Prostate gland (tissue), 2 donors: Measurements from ENCODE around the gene CTAG1A. TPM values are rescaled to one million over a fixed set of nuclear protein-coding genes. Genes with fewer than 3 reads are reported as not detected.
"Not testable (repeated sequence)": the region's sequence is repeated elsewhere in the genome, so short reads cannot be mapped to it uniquely, and the experiment has no call there.

ENCODE experiments used
- DNase-seq: peaks from one replicate; pipeline ENCODE4 v3.0.0-alpha.2; 2019; ENCODE audit warnings: low spot score
- H3K27ac ChIP-seq, 2 donors: fragments of 200-600 bp; sonication (generic); 2 replicates each; pipeline ENCODE4 v1.5.1; 2017 to 2019
- H3K27me3 ChIP-seq: fragments of 200-600 bp; sonication (generic); replicated peaks from 2 replicates; pipeline ENCODE4 v1.5.1; 2019; ENCODE audit not compliant: insufficient read depth
- H3K36me3 ChIP-seq, 2 donors: fragments of 200-600 bp; sonication (generic); 1 replicate in 1 of 2; 2 replicates in 1 of 2; pipeline versions ENCODE4 v1.5.1 to v1.8.1; 2017 to 2019
- H3K4me1 ChIP-seq: fragments of 200-600 bp; sonication (generic); replicated peaks from 2 replicates; pipeline ENCODE4 v1.5.1; 2019
- H3K4me3 ChIP-seq, 2 donors: fragments of 200-600 bp; sonication (generic); 2 replicates each; pipeline ENCODE4 v1.5.1; 2017 to 2019
- H3K9me3 ChIP-seq: fragments of 200-600 bp; sonication (generic); 2 replicates; pipeline ENCODE4 v1.5.1; 2017
- CTCF ChIP-seq, 4 experiments: fragments of 200-600 bp in 2 of 4; fragments of 450-650 bp in 2 of 4; sonication (generic) in 2 of 4; IDR thresholded peaks; 1 replicate in 3 of 4; 2 replicates in 1 of 4; pipeline ENCODE4 v1.5.1; 2016 to 2019; ENCODE audit warnings: antibody characterized with exemption in 4 of 4, mild to moderate bottlenecking in 2 of 4, moderate library complexity in 2 of 4
- POLR2A ChIP-seq: fragments of 450-650 bp; IDR thresholded peaks from one replicate; pipeline ENCODE4 v1.6.1; 2016; ENCODE audit warnings: antibody characterized with exemption, mild to moderate bottlenecking
- POLR2AphosphoS5 ChIP-seq: sonication (generic); formaldehyde crosslinking; IDR thresholded peaks from one replicate; pipeline ENCODE4 v1.6.1; 2017; ENCODE audit warnings: antibody characterized with exemption
- WGBS: methylation state at CpG from one replicate; pipeline ENCODE4 v1.1.5; 2018; 5-methylcytosine and 5-hydroxymethylcytosine counted together
- intact Hi-C: fragments of 100-400 bp; cut with DNase I; formaldehyde crosslinking; loops from one replicate; pipeline ENCODE4 v1.14.2; 2022
- total RNA-seq, 2 donors: library from RNA; depleted of rRNA; stranded (reverse); fragments of >200 nt; gene quantifications; one replicate each; pipeline ENCODE4 v1.1.0, GENCODE V29; 2016

Gene CTAG1A
- total RNA-seq, 2 donors from 2014 or later, result 11.8 TPM; not detected in 1

- H3K36me3 ChIP-seq, H3K27me3 ChIP-seq, DNase-seq, H3K27ac ChIP-seq, H3K9me3 ChIP-seq, intact Hi-C loops, H3K4me3 ChIP-seq, H3K4me1 ChIP-seq: not testable (repeated sequence)
- WGBS, result no CpG with 5 or more reads among the region's 10 CpGs
Measured at GRCh38 chrX:154573061-154573460, 11.9 kb upstream of the CTAG1A start.

GRCh38 chrX:154575076-154575475 is 9.9 kb upstream of the CTAG1A start:
- H3K9me3 ChIP-seq, H3K4me3 ChIP-seq, intact Hi-C loops, H3K36me3 ChIP-seq, H3K27ac ChIP-seq, H3K4me1 ChIP-seq, DNase-seq, H3K27me3 ChIP-seq: not testable (repeated sequence)
- no CpG with 5 or more reads among the region's 5 CpGs for WGBS

- DNase-seq, H3K27ac ChIP-seq, intact Hi-C loops, H3K27me3 ChIP-seq, H3K9me3 ChIP-seq, H3K36me3 ChIP-seq, H3K4me1 ChIP-seq, H3K4me3 ChIP-seq: not testable (repeated sequence)
- no CpG with 5 or more reads among the region's 8 CpGs for WGBS
Measured at GRCh38 chrX:154582994-154583393, 1.9 kb upstream of the CTAG1A start.

GRCh38 chrX:154590415-154590814 is 5.5 kb downstream of the CTAG1A start:
- H3K27me3 ChIP-seq, H3K4me1 ChIP-seq, H3K4me3 ChIP-seq, H3K9me3 ChIP-seq, H3K36me3 ChIP-seq, H3K27ac ChIP-seq, DNase-seq, intact Hi-C loops: not testable (repeated sequence)
- WGBS, result no CpG with 5 or more reads among the region's 13 CpGs

- Histone ChIP-seq H3K4me1 (no peaks in the 10 kb centered on the region), H3K36me3 (no peaks in the 10 kb centered on the region), H3K27ac (no peak overlapping the region), H3K27me3 (no peaks in the 10 kb centered on the region), H3K4me3 (no peak overlapping the region), H3K9me3 (no peaks in the 10 kb centered on the region)
- no peak for TF ChIP-seq POLR2AphosphoS5
- no peak for TF ChIP-seq POLR2A
- TF ChIP-seq CTCF (IDR thresholded peaks at IDR 0.05), result no peak
- no peak for DNase-seq
- intact Hi-C loops, result no loop called here
- WGBS, result 97% methylated on average over 5 of the region's 5 CpGs
Measured at GRCh38 chrX:154592505-154592904, 7.6 kb downstream of the CTAG1A start.

- no peak for DNase-seq
- Histone ChIP-seq H3K27ac (no peak overlapping the region), H3K9me3 (no peaks in the 10 kb centered on the region), H3K36me3 (no peaks in the 10 kb centered on the region), H3K4me3 (no peak overlapping the region), H3K4me1 (no peaks in the 10 kb centered on the region), H3K27me3 (no peaks in the 10 kb centered on the region)
- intact Hi-C loops, result no loop called here
- 93% methylated on average over 2 of the region's 5 CpGs for WGBS
- no peak for TF ChIP-seq POLR2AphosphoS5
- no peak for TF ChIP-seq CTCF (IDR thresholded peaks at IDR 0.05)
- no peak for TF ChIP-seq POLR2A
Measured at GRCh38 chrX:154593201-154593600, 8.3 kb downstream of the CTAG1A start.

GRCh38 chrX:154594491-154594890 is 9.6 kb downstream of the CTAG1A start:
- no peak for DNase-seq
- TF ChIP-seq POLR2AphosphoS5 (no peak), CTCF (IDR thresholded peaks at IDR 0.05) (no peak), POLR2A (no peak)
- 92% methylated on average over 3 of the region's 4 CpGs for WGBS
- intact Hi-C loops, result no loop called here
- Histone ChIP-seq H3K36me3 (no peaks in the 10 kb centered on the region), H3K27ac (no peak overlapping the region), H3K4me3 (no peak overlapping the region), H3K9me3 (no peaks in the 10 kb centered on the region), H3K4me1 (no peaks in the 10 kb centered on the region), H3K27me3 (no peaks in the 10 kb centered on the region)
